GM12878 (cell line): ENCODE measurements around the gene USP34. TPM values are rescaled to one million over a fixed set of nuclear protein-coding genes. Genes with fewer than 3 reads are reported as not detected.

Experiments used
- ATAC-seq: fragments of 200-7000 bp; cut with Tn5 transposase; 3 replicates; pipeline ENCODE4 v1.9.1; 2020; ENCODE audit warnings: mild to moderate bottlenecking, moderate library complexity
- BruUV-seq: library from RNA; stranded (reverse); fragments of 400-500 nt; replicated peaks from 2 replicates; lab custom pipeline; 2021; lab: Mats Ljungman, UMichigan
- CTCF ChIA-PET: fragments of 300-600 bp; sonication (Branson Sonifier 250); formaldehyde crosslinking; extraction: SDS; loops from one replicate; lab custom pipeline; 2021; ENCODE audit warnings: inconsistent platforms; lab: Yijun Ruan, JAX
- POLR2A ChIA-PET: fragments of 350-600 bp; formaldehyde crosslinking; extraction: SDS; loops from one replicate; lab custom pipeline; 2021; ENCODE audit warnings: inconsistent platforms; lab: Charles Lee
- RAD21 ChIA-PET: fragments of 300-600 bp; sonication (Branson Sonifier 250); formaldehyde crosslinking; loops from one replicate; lab custom pipeline; 2023; ENCODE audit warnings: antibody characterized with exemption; ENCODE audit not compliant: unreplicated experiment; lab: Charles Lee
- SMC1A ChIA-PET: fragments of 300-600 bp; sonication (Branson Sonifier 250); formaldehyde crosslinking; loops from one replicate; lab custom pipeline; 2023; ENCODE audit not compliant: unreplicated experiment, uncharacterized antibody; lab: Charles Lee
- DNase-seq: peaks from one replicate; pipeline ENCODE4 v3.0.0-alpha.2; 2011; ENCODE audit warnings: low read depth, low spot score
- FAIRE-seq: peaks from 3 replicates; lab custom pipeline; 2011; peaks lifted over from hg19 to GRCh38; lab: Jason Lieb, UNC
- H2AFZ ChIP-seq: 2 replicates; pipeline ENCODE4 v1.6.0; 2011; ENCODE audit warnings: low read depth, low read length, control low read depth; ENCODE audit not compliant: control insufficient read depth
- H3K27ac ChIP-seq: 2 replicates; pipeline ENCODE4 v1.5.1; 2011; ENCODE audit warnings: control low read depth; ENCODE audit not compliant: control insufficient read depth, insufficient read depth
- H3K27me3 ChIP-seq, 2 experiments: replicated peaks in 1 of 2; 2 replicates each; pipeline versions ENCODE4 v1.6.0 to v1.6.1; 2011; ENCODE audit warnings: low read length in 1 of 2; ENCODE audit not compliant: control insufficient read depth in 2 of 2, insufficient read depth in 2 of 2
- H3K36me3 ChIP-seq, 2 experiments: 2 replicates each; pipeline ENCODE4 v1.5.1; 2011; ENCODE audit warnings: low read length in 1 of 2; ENCODE audit not compliant: control insufficient read depth in 2 of 2, insufficient read depth in 2 of 2
- H3K4me1 ChIP-seq: 2 replicates; pipeline ENCODE4 v1.6.1; 2011; ENCODE audit warnings: mild to moderate bottlenecking, low read length, moderate library complexity, mixed read lengths; ENCODE audit not compliant: control insufficient read depth, insufficient read depth
- H3K4me2 ChIP-seq: 2 replicates; pipeline ENCODE4 v1.6.0; 2011; ENCODE audit warnings: control low read depth; ENCODE audit not compliant: control insufficient read depth, insufficient read depth
- H3K4me3 ChIP-seq: fragments of 200-600 bp; sonication (generic); 2 replicates; pipeline ENCODE4 v1.5.1; 2016
- H3K79me2 ChIP-seq: 2 replicates; pipeline ENCODE4 v1.6.0; 2011; ENCODE audit warnings: low read length; ENCODE audit not compliant: control insufficient read depth, insufficient read depth
- H3K9ac ChIP-seq: 2 replicates; pipeline ENCODE4 v1.8.0; 2011; ENCODE audit warnings: low read length, control low read depth, mixed read lengths; ENCODE audit not compliant: control insufficient read depth, insufficient read depth
- H3K9me3 ChIP-seq: replicated peaks from 3 replicates; pipeline ENCODE4 v1.5.1; 2011; ENCODE audit warnings: mild to moderate bottlenecking, low read length; ENCODE audit not compliant: control insufficient read depth, insufficient read depth
- H4K20me1 ChIP-seq: 2 replicates; pipeline ENCODE4 v1.6.0; 2011; ENCODE audit not compliant: control insufficient read depth, insufficient read depth
- CREM ChIP-seq: IDR thresholded peaks from 2 replicates; pipeline ENCODE4 v1.6.1; 2014; ENCODE audit warnings: antibody characterized with exemption, low read depth
- MXI1 ChIP-seq: fragments of 150-350 bp; IDR thresholded peaks from 2 replicates; pipeline ENCODE4 v1.6.1; 2011; ENCODE audit warnings: low read depth, mild to moderate bottlenecking, inconsistent platforms, low read length, improper control_type of control experiment
- NR2C2 ChIP-seq: IDR thresholded peaks from 2 replicates; pipeline ENCODE4 v1.6.1; 2011; ENCODE audit warnings: borderline replicate concordance, low read depth; ENCODE audit not compliant: control insufficient read depth, insufficient read length
- NRF1 ChIP-seq: conservative IDR thresholded peaks from 2 replicates; pipeline ENCODE4 v1.6.1; 2011; ENCODE audit warnings: mild to moderate bottlenecking, low read depth, low read length, improper control_type of control experiment
- POLR2AphosphoS5 ChIP-seq: IDR thresholded peaks from 2 replicates; pipeline ENCODE4 v1.6.1; 2011; ENCODE audit warnings: mild to moderate bottlenecking, low read length, inconsistent platforms
- SREBF1 ChIP-seq: IDR thresholded peaks from 2 replicates; pipeline ENCODE4 v1.6.1; 2012; ENCODE audit warnings: mild to moderate bottlenecking, low read length
- STAT1 ChIP-seq: fragments of 450-650 bp; conservative IDR thresholded peaks from 2 replicates; pipeline ENCODE4 v1.6.1; 2014; ENCODE audit warnings: antibody characterized with exemption, mild to moderate bottlenecking
- ZBED1 ChIP-seq: IDR thresholded peaks from 2 replicates; pipeline ENCODE4 v1.6.1; 2016; ENCODE audit warnings: borderline replicate concordance
- WGBS: methylation state at CpG from one replicate; pipeline ENCODE4 v1.1.6; 2016; ENCODE audit warnings: low lambda C conversion rate; ENCODE audit not compliant: insufficient replicate concordance, insufficient coverage; ENCODE audit errors: missing lambda C conversion rate; 5-methylcytosine and 5-hydroxymethylcytosine counted together
- in situ Hi-C: fragments of 300-500 bp; cut with MboI; formaldehyde crosslinking; loops from 9 replicates; pipeline ENCODE4 v1.14.3; 2018; ENCODE audit warnings: mixed read lengths
- intact Hi-C: fragments of 100-400 bp; cut with micrococcal nuclease; formaldehyde crosslinking; loops from one replicate; pipeline ENCODE4 v1.14.2; 2022; ENCODE audit not compliant: unreplicated experiment
- polyA plus RNA-seq, 11 experiments: library from polyadenylated mRNA; depleted of rRNA in 4 of 11; unstranded in 6 of 11; stranded (reverse) in 5 of 11; fragments of >200 nt; fragmentation: Nextera tagmentation in 4 of 11; fragmentation: Illumina TruSeq in 1 of 11; extraction: Ambion mirVana in 4 of 11; extraction: Trizol in 1 of 11; gene quantifications; 1 replicate in 1 of 11; 2 replicates in 10 of 11; pipeline versions ENCODE4 v1.2.1 to v1.2.3, GENCODE V29; 2011 to 2016; ENCODE audit warnings: inconsistent platforms in 2 of 11, missing spikeins in 2 of 11, low read depth in 1 of 11
- total RNA-seq, 4 experiments: library from RNA; depleted of rRNA in 3 of 4; stranded (reverse); fragments of >200 nt in 3 of 4; fragmentation: Illumina TruSeq in 1 of 4; extraction: Trizol in 1 of 4; gene quantifications; 2 replicates each; pipeline versions ENCODE4 v1.2.1 to v1.2.3, GENCODE V29; 2013 to 2021
- TF ChIP-seq, protein P1 (sequence below): fragments of 450-650 bp; conservative IDR thresholded peaks from 2 replicates; pipeline ENCODE4 v1.6.1; 2017; ENCODE audit warnings: mild to moderate bottlenecking, moderate library complexity
- TF ChIP-seq, protein P2 (sequence below): IDR thresholded peaks from 2 replicates; pipeline ENCODE4 v1.6.1; 2012; ENCODE audit warnings: low read length, inconsistent platforms
- TF ChIP-seq, protein P3 (sequence below): fragments of 450-650 bp; formaldehyde crosslinking; IDR thresholded peaks from 2 replicates; pipeline ENCODE4 v1.5.0; 2022; ENCODE audit warnings: mild to moderate bottlenecking, missing genetic modification characterization

Gene USP34
- total and polyA plus RNA-seq, 10 of the 15 experiments (the other 5 are each of a cell fraction or from before 2014, with no cell fraction given), result 26.2 to 106 (median 62.1) TPM

DNA sequence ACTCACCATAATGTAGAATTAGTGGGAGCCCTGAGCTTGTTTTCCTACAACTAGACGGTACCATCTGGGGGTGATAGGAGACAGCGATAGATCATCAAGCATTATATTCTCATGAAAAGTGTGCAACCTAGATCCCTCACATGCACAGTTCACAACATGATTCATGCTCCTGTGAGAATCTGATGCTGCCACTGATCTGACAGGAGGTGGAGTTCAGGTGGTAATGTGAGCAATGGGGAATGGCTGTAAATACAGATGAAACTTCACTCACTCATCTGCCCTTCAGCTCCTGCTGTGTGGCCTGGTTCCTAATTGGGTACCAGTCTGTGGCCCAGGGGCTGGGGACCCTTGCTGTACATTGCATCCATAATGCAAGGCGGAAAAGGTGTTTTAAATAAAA lies 60.7 kb downstream of the USP34 start (continued):
- TF ChIP-seq NR2C2, result no peak
- TF ChIP-seq, protein P1, sequence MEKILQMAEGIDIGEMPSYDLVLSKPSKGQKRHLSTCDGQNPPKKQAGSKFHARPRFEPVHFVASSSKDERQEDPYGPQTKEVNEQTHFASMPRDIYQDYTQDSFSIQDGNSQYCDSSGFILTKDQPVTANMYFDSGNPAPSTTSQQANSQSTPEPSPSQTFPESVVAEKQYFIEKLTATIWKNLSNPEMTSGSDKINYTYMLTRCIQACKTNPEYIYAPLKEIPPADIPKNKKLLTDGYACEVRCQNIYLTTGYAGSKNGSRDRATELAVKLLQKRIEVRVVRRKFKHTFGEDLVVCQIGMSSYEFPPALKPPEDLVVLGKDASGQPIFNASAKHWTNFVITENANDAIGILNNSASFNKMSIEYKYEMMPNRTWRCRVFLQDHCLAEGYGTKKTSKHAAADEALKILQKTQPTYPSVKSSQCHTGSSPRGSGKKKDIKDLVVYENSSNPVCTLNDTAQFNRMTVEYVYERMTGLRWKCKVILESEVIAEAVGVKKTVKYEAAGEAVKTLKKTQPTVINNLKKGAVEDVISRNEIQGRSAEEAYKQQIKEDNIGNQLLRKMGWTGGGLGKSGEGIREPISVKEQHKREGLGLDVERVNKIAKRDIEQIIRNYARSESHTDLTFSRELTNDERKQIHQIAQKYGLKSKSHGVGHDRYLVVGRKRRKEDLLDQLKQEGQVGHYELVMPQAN, result no peak

DNA sequence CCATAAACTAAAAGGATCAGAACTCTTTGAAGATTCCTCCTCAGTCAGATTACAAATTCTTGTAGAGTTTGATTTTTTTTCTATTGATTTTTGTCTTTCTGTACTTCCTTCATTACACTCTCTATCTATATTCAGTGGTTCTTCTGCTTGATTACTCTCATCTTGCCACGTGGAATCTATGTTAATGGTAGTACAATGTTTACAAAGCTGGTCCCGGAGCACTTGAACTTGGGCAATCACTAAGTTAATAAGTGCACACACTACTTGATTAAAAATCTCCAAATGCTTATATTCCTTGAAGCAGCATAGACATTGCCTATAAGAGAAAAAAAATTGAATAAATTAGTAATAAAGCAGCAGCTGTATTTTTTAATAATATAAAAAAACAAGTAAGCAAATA lies 65.1 kb downstream of the USP34 start:
- ATAC-seq (no peak), DNase-seq (no peak), FAIRE-seq (no peak)
- in situ Hi-C loops (no loop called here), intact Hi-C loops (no loop called here)
- no TSS peak for BruUV-seq
- H4K20me1 ChIP-seq, result no peaks in the 10 kb centered on the region
- H2AFZ ChIP-seq, result no peak overlapping the region
- H3K9me3 ChIP-seq, result no peaks in the 10 kb centered on the region
- H3K9ac ChIP-seq, result no peak overlapping the region
- H3K27me3 ChIP-seq, result no peaks in the 10 kb centered on the region
- TF ChIP-seq, protein P2, sequence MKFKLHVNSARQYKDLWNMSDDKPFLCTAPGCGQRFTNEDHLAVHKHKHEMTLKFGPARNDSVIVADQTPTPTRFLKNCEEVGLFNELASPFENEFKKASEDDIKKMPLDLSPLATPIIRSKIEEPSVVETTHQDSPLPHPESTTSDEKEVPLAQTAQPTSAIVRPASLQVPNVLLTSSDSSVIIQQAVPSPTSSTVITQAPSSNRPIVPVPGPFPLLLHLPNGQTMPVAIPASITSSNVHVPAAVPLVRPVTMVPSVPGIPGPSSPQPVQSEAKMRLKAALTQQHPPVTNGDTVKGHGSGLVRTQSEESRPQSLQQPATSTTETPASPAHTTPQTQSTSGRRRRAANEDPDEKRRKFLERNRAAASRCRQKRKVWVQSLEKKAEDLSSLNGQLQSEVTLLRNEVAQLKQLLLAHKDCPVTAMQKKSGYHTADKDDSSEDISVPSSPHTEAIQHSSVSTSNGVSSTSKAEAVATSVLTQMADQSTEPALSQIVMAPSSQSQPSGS, result no peak
- no peak for TF ChIP-seq MXI1
- TF ChIP-seq POLR2AphosphoS5, result no peak
- no peak for TF ChIP-seq ZBED1
- no peak for TF ChIP-seq CREM
- TF ChIP-seq NRF1, result no peak
- no peak for TF ChIP-seq STAT1
- no peak for TF ChIP-seq SREBF1
- TF ChIP-seq, protein P3, sequence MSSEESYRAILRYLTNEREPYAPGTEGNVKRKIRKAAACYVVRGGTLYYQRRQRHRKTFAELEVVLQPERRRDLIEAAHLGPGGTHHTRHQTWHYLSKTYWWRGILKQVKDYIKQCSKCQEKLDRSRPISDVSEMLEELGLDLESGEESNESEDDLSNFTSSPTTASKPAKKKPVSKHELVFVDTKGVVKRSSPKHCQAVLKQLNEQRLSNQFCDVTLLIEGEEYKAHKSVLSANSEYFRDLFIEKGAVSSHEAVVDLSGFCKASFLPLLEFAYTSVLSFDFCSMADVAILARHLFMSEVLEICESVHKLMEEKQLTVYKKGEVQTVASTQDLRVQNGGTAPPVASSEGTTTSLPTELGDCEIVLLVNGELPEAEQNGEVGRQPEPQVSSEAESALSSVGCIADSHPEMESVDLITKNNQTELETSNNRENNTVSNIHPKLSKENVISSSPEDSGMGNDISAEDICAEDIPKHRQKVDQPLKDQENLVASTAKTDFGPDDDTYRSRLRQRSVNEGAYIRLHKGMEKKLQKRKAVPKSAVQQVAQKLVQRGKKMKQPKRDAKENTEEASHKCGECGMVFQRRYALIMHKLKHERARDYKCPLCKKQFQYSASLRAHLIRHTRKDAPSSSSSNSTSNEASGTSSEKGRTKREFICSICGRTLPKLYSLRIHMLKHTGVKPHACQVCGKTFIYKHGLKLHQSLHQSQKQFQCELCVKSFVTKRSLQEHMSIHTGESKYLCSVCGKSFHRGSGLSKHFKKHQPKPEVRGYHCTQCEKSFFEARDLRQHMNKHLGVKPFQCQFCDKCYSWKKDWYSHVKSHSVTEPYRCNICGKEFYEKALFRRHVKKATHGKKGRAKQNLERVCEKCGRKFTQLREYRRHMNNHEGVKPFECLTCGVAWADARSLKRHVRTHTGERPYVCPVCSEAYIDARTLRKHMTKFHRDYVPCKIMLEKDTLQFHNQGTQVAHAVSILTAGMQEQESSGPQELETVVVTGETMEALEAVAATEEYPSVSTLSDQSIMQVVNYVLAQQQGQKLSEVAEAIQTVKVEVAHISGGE, result no peak
- ChIA-PET POLR2A (interaction anchor here (0.6 to 0.7 kb wide), 2 partner anchors 16 to 199 kb away, joined by 4 read pairs; no protein-coding TSS in a partner anchor), CTCF (interaction anchor here (1.1 kb wide), 2 partner anchors 14 to 167 kb away, joined by 3 to 5 read pairs; no protein-coding TSS in a partner anchor), SMC1A (interaction anchor here (0.7 to 1.6 kb wide), 4 partner anchors 12 to 133 kb away, joined by 3 to 4 read pairs (median 3); partner anchors contain the start of gene XPO1), RAD21 (interaction anchor here (0.6 kb wide), 1 partner anchor 29 kb away, joined by 3 read pairs; no protein-coding TSS in a partner anchor)
- no peak overlapping the region for H3K4me2 ChIP-seq
- no peaks in the 10 kb centered on the region for H3K4me1 ChIP-seq
- H3K4me3 ChIP-seq, result no peak overlapping the region
- peaks cover 8% of the 10 kb centered on the region for H3K79me2 ChIP-seq
- H3K36me3 ChIP-seq, result peaks cover 0 to 3% of the 10 kb centered on the region in 2 experiments; a peak in 3 of 4 replicates
- no peak overlapping the region for H3K27ac ChIP-seq
- 5% methylated on average over 2 of the region's 2 CpGs for WGBS
